Stimulated activated CD4-positive, alpha-beta T cell treated with anti-CD3 and anti-CD28 coated beads, Interleukin-12 subunit alpha, Interleukin-12 subunit beta, amount 100 ng/mL, for 48 hours (primary cell): Measurements from ENCODE around the gene OOSP4A.
"Not testable (repeated sequence)": the region's sequence is repeated elsewhere in the genome, so short reads cannot be mapped to it uniquely, and the experiment has no call there.

ENCODE experiments used
- DNase-seq, 3 donors: peaks; one replicate each; pipeline ENCODE4 v3.0.0-alpha.2; 2020; ENCODE audit warnings: low read depth in 2 of 3, low spot score in 1 of 3

OOSP4A gene

GRCh38 chr11:59973097-59973496 is 9.3 kb downstream of the OOSP4A start:
- no peak for DNase-seq

GRCh38 chr11:59981106-59981770 is 17.4 kb downstream of the OOSP4A start:
- no peak for DNase-seq

- not testable (repeated sequence) for DNase-seq
Observed at GRCh38 chr11:59982037-59982436, 18.2 kb downstream of the OOSP4A start.

GRCh38 chr11:59983212-59983611 is 19.4 kb downstream of the OOSP4A start:
- DNase-seq, result no peak

GRCh38 chr11:59984368-59984767 is 20.5 kb downstream of the OOSP4A start:
- no peak for DNase-seq

- DNase-seq, result no peak
Observed at GRCh38 chr11:59990421-59990820, 26.6 kb downstream of the OOSP4A start.

GRCh38 chr11:59992425-59992824 is 28.6 kb downstream of the OOSP4A start:
- no peak for DNase-seq

GRCh38 chr11:59997800-59998199 is 34.0 kb downstream of the OOSP4A start:
- DNase-seq, result no peak

GRCh38 chr11:59999691-60000090 is 35.9 kb downstream of the OOSP4A start:
- DNase-seq, result no peak

GRCh38 chr11:60003729-60004128 is 39.9 kb downstream of the OOSP4A start:
- DNase-seq, result no peak

GRCh38 chr11:60005360-60005759 is 41.5 kb downstream of the OOSP4A start:
- no peak for DNase-seq

GRCh38 chr11:60016881-60017280 is 53.0 kb downstream of the OOSP4A start, which contains the start of gene OOSP4B:
Gene OOSP4B, plus strand, starts transcription at chr11:60017181.
- no peak for DNase-seq

- DNase-seq, result no peak
Observed at GRCh38 chr11:60018058-60018457, 54.2 kb downstream of the OOSP4A start.
